PC-3 (cell line): ENCODE measurements around the gene UGT1A4.

Source experiments
- CTCF ChIP-seq: fragments of 300-600 bp; sonication (generic); conservative IDR thresholded peaks from 2 replicates; pipeline ENCODE4 v1.5.1; 2017; ENCODE audit warnings: antibody characterized with exemption, low read depth, mild to moderate bottlenecking, low read length
- EZH2 ChIP-seq: fragments of 300-600 bp; sonication (generic); IDR thresholded peaks from one replicate; pipeline ENCODE4 v1.6.1; 2017; ENCODE audit warnings: antibody characterized with exemption, mild to moderate bottlenecking, low read length; ENCODE audit not compliant: unreplicated experiment

- TF ChIP-seq CTCF, result no peak
- TF ChIP-seq EZH2, result no peak
Measured at GRCh38 chr2:233686928-233687327, 31.6 kb upstream of the UGT1A4 start.
